ENCODE results near the gene PPP1R3G. TPM values are rescaled to one million over a fixed set of nuclear protein-coding genes. Genes with fewer than 3 reads are reported as not detected.

Gene PPP1R3G
- total RNA-seq, 1 experiment from 2014 or later, result not detected

DNA sequence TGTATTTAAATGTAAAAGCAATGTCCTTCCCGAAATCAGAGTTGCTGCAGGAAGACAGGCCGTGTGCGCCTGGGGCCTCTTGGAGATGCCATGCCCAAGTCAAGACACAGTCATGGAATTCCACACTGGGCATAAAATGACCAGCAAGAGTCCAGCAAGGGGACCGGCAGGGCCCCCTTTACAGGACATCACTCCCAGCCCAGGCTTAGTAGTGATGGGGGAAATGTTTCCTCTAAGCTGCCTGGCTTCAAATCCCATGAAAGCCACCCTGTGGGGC, 1.9 kb upstream of the PPP1R3G start:
- no peak overlapping the region for H2BK5ac ChIP-seq (ENCODE audit: insufficient read length, low read length)
- no peak overlapping the region for H2BK120ac ChIP-seq (ENCODE audit: low read depth, low read length, poor library complexity, severe bottlenecking)
- no peak overlapping the region for H3K9ac ChIP-seq (ENCODE audit: extremely low read depth, insufficient read length, low read length)
- no peaks in the 10 kb centered on the region for H3K79me2 ChIP-seq (ENCODE audit: insufficient read depth, low read length)
- Mint-ChIP-seq H3K9me3 (peaks cover 11 to 13% of the 10 kb centered on the region in 2 experiments), H3K4me1 (peaks cover 12% of the 10 kb centered on the region in 2 experiments), H3K36me3 (ENCODE audit: insufficient read depth in 1 of 3, low read depth in 3 of 3) (peaks cover 0 to 9% (median 0%) of the 10 kb centered on the region in 3 experiments; a peak in 3 of 7 replicates), H3K27me3 (ENCODE audit: low read depth) (peaks cover 78% of the 10 kb centered on the region), H3K4me3 (no peak overlapping the region), H3K27ac (no peak overlapping the region)
- no peak overlapping the region for H3K56ac ChIP-seq (ENCODE audit: insufficient read length, low read depth, low read length)
- H4K20me1 ChIP-seq (ENCODE audit: control insufficient read depth, insufficient read depth, insufficient read length), result no peaks in the 10 kb centered on the region
- no peak for TF ChIP-seq CTCF (conservative IDR thresholded peaks at IDR 0.05)
- no peak overlapping the region for H4K91ac ChIP-seq (ENCODE audit: insufficient read length, low read depth, low read length)
- H2AFZ ChIP-seq (ENCODE audit: low read length), result no peak overlapping the region
- no peak overlapping the region for H3K23ac ChIP-seq (ENCODE audit: insufficient read length, low read depth, low read length)
- no peak overlapping the region for H2AK5ac ChIP-seq (ENCODE audit: insufficient read length, low read length)
- no peak overlapping the region for H3K27ac ChIP-seq (ENCODE audit: insufficient read length, low read depth, low read length)
- H3K9me3 ChIP-seq (ENCODE audit: control insufficient read depth, low read depth, low read length), result no peaks in the 10 kb centered on the region
- WGBS (ENCODE audit: extremely low coverage, insufficient read length, low lambda C conversion rate), result no CpG with 5 or more reads among the region's 4 CpGs
- DNase-seq, result no peak
- no peak overlapping the region for H2BK15ac ChIP-seq (ENCODE audit: low read depth, low read length)
- H3K79me1 ChIP-seq (ENCODE audit: insufficient read depth, low read depth, low read length, poor library complexity, severe bottlenecking), result no peaks in the 10 kb centered on the region
- H3K4ac ChIP-seq (ENCODE audit: low read depth, low read length), result no peak overlapping the region
- H3K14ac ChIP-seq (ENCODE audit: insufficient read depth, low read length), result no peak overlapping the region
- no peak overlapping the region for H3K18ac ChIP-seq (ENCODE audit: insufficient read length, low read depth, low read length)
- H4K5ac ChIP-seq (ENCODE audit: insufficient read length, low read depth, low read length), result no peak overlapping the region
- no peak overlapping the region for H3K4me2 ChIP-seq (ENCODE audit: insufficient read depth, insufficient read length, low read length)
- H3K4me1 ChIP-seq (ENCODE audit: insufficient read depth, low read length), result no peaks in the 10 kb centered on the region
- H3K23me2 ChIP-seq (ENCODE audit: insufficient read length, low read depth, low read length, poor library complexity, severe bottlenecking), result peaks cover 23% of the 10 kb centered on the region
- H3K27me3 ChIP-seq (ENCODE audit: insufficient read depth, low read length), result peaks cover 29% of the 10 kb centered on the region; the same call in 1 of the 2 replicates
- H2BK12ac ChIP-seq (ENCODE audit: insufficient read length, low read depth, low read length), result no peak overlapping the region
- H2BK20ac ChIP-seq (ENCODE audit: low read depth, low read length, poor library complexity, severe bottlenecking), result no peak overlapping the region
- no peak overlapping the region for H4K8ac ChIP-seq (replicated peaks; ENCODE audit: insufficient read length, low read depth, low read length)
- H3T11ph ChIP-seq (ENCODE audit: low read length), result no peak overlapping the region
